ENCODE data around the gene FYN. TPM values are rescaled to one million over a fixed set of nuclear protein-coding genes. Genes with fewer than 3 reads are reported as not detected.

Gene FYN
- polyA plus RNA-seq, 2 of the 4 experiments (the other 2 are of a cell fraction): 3.5 to 3.7 TPM

- FAIRE-seq (no peak), ATAC-seq (no peak), DNase-seq (ENCODE audit: low read depth in 1 of 2, low spot score in 1 of 2) (no peak)
- no peaks in the 10 kb centered on the region for H3K4me1 ChIP-seq
- H3K4me3 ChIP-seq: no peak overlapping the region
- no peak overlapping the region for H3K4me2 ChIP-seq
- H3K9me3 ChIP-seq: no peaks in the 10 kb centered on the region
- ChIA-PET POLR2A (no interaction called here), CTCF (no interaction called here)
- no peak overlapping the region for H3K27ac ChIP-seq
- TF ChIP-seq SREBF2 (IDR thresholded peaks at IDR 0.05) (no peak), FOSB (CRISPR knock-in tag; IDR thresholded peaks at IDR 0.05) (no peak), MYC (IDR thresholded peaks at IDR 0.05; ENCODE audit: borderline replicate concordance, low read length) (no peak), EHF (CRISPR knock-in tag; IDR thresholded peaks at IDR 0.05) (no peak), RCOR1 (IDR thresholded peaks at IDR 0.05; ENCODE audit: low read depth, low read length) (no peak), CEBPB (IDR thresholded peaks at IDR 0.05) (no peak), CHD2 (IDR thresholded peaks at IDR 0.05; ENCODE audit: low read length, partially characterized antibody) (no peak), BHLHE40 (IDR thresholded peaks at IDR 0.05; ENCODE audit: low read depth, low read length) (no peak), HEYL (CRISPR knock-in tag; IDR thresholded peaks at IDR 0.05) (no peak), ZSCAN20 (CRISPR knock-in tag; IDR thresholded peaks at IDR 0.05) (no peak), HOXB13 (CRISPR knock-in tag; IDR thresholded peaks at IDR 0.05; ENCODE audit: low read depth) (no peak), E2F6 (IDR thresholded peaks at IDR 0.05; ENCODE audit: borderline replicate concordance, low read depth) (no peak), SMC3 (IDR thresholded peaks at IDR 0.05) (no peak), PBX3 (IDR thresholded peaks at IDR 0.05) (no peak), ELK1 (IDR thresholded peaks at IDR 0.05; ENCODE audit: low read depth, low read length) (no peak), KDM1A (IDR thresholded peaks at IDR 0.05; ENCODE audit: low read depth) (no peak), POLR2A (IDR thresholded peaks at IDR 0.05; ENCODE audit: low read length) (no peak), JUNB (IDR thresholded peaks at IDR 0.05) (no peak), HOXA7 (CRISPR knock-in tag; IDR thresholded peaks at IDR 0.05) (no peak)
- 72% methylated on average over 5 of the region's 5 CpGs for WGBS (ENCODE audit: missing lambda C conversion rate)
Measured at GRCh38 chr6:111683157-111683556, 190.1 kb downstream of the FYN start.

- FAIRE-seq (no peak), ATAC-seq (no peak), DNase-seq (ENCODE audit: low read depth in 1 of 2, low spot score in 1 of 2) (no peak)
- H3K27ac ChIP-seq: no peak overlapping the region
- no peak for TF ChIP-seq POLR2AphosphoS2 (conservative IDR thresholded peaks at IDR 0.05; ENCODE audit: low read length)
- no peak for TF ChIP-seq MYC (IDR thresholded peaks at IDR 0.05; ENCODE audit: borderline replicate concordance, low read length)
- no peak for TF ChIP-seq CBX2 (IDR thresholded peaks at IDR 0.05; ENCODE audit: borderline replicate concordance, low read depth)
- no peak for TF ChIP-seq RARB (CRISPR knock-in tag; IDR thresholded peaks at IDR 0.05)
- no peak for TF ChIP-seq HMGXB4 (CRISPR knock-in tag; IDR thresholded peaks at IDR 0.05; ENCODE audit: borderline replicate concordance)
- TF ChIP-seq TP53 (CRISPR knock-in tag; IDR thresholded peaks at IDR 0.05): no peak
- TF ChIP-seq FOSB (CRISPR knock-in tag; IDR thresholded peaks at IDR 0.05): no peak
- no peak for TF ChIP-seq HDAC2 (IDR thresholded peaks at IDR 0.05)
- TF ChIP-seq SMC3 (IDR thresholded peaks at IDR 0.05): no peak
- no peak for TF ChIP-seq ELK1 (IDR thresholded peaks at IDR 0.05; ENCODE audit: low read depth, low read length)
- no peak for TF ChIP-seq BCL3 (IDR thresholded peaks at IDR 0.05)
- TF ChIP-seq HOXB13 (CRISPR knock-in tag; IDR thresholded peaks at IDR 0.05; ENCODE audit: low read depth): no peak
- TF ChIP-seq E2F6 (IDR thresholded peaks at IDR 0.05; ENCODE audit: borderline replicate concordance, low read depth): no peak
- TF ChIP-seq KDM5A (IDR thresholded peaks at IDR 0.05): no peak
- peaks cover 9% of the 10 kb centered on the region; the same call in 2 of the 3 replicates for H3K4me1 ChIP-seq
- 84% methylated on average over 3 of the region's 3 CpGs for WGBS (ENCODE audit: missing lambda C conversion rate)
- no peak overlapping the region for H3K4me2 ChIP-seq
- POLR2A ChIA-PET: no interaction called here
- CTCF ChIA-PET: interaction anchor here (1.3 kb wide), 1 partner anchor 8 kb away, joined by 3 read pairs; no protein-coding TSS in a partner anchor
- H3K9me3 ChIP-seq: no peaks in the 10 kb centered on the region
- H3K4me3 ChIP-seq: no peak overlapping the region
Measured at GRCh38 chr6:111681860-111682259, 191.4 kb downstream of the FYN start.
